ENCODE data around the gene BHLHA15.

- TF ChIP-seq POLR2A (IDR thresholded peaks at IDR 0.05), result no peak
- no peak for TF ChIP-seq CTCF (IDR thresholded peaks at IDR 0.05)
Measured at GRCh38 chr7:98236355-98237185, 25.3 kb downstream of the BHLHA15 start.
